Astrocyte (in vitro differentiated cells and primary cell): ENCODE measurements around the gene CABP2. TPM values are rescaled to one million over a fixed set of nuclear protein-coding genes. Genes with fewer than 3 reads are reported as not detected.

Experiments used
- DNase-seq: peaks from one replicate; pipeline ENCODE4 v3.0.0-alpha.2; 2010; ENCODE audit warnings: low read depth
- FAIRE-seq: peaks from 2 replicates; lab custom pipeline; 2011; peaks lifted over from hg19 to GRCh38; lab: Jason Lieb, UNC
- H2AFZ ChIP-seq: 2 replicates; pipeline ENCODE4 v1.6.0; 2012; ENCODE audit warnings: low read depth, low read length, inconsistent platforms
- H3K27ac ChIP-seq: 2 replicates; pipeline ENCODE4 v1.5.1; 2011; ENCODE audit warnings: low read depth, low read length, inconsistent platforms
- H3K27me3 ChIP-seq: 2 replicates; pipeline ENCODE4 v1.6.0; 2011; ENCODE audit warnings: low read length, inconsistent platforms; ENCODE audit not compliant: insufficient read depth
- H3K36me3 ChIP-seq: 2 replicates; pipeline ENCODE4 v1.5.1; 2011; ENCODE audit warnings: low read length, inconsistent platforms; ENCODE audit not compliant: insufficient read depth
- H3K4me1 ChIP-seq: 2 replicates; pipeline ENCODE4 v1.5.1; 2011; ENCODE audit warnings: low read length, inconsistent platforms; ENCODE audit not compliant: insufficient read depth
- H3K4me2 ChIP-seq: 2 replicates; pipeline ENCODE4 v1.6.0; 2012; ENCODE audit warnings: low read length, inconsistent platforms
- H3K4me3 ChIP-seq: 2 replicates; pipeline ENCODE4 v1.5.1; 2011; ENCODE audit warnings: low read depth, mild to moderate bottlenecking, low read length, inconsistent platforms; ENCODE audit not compliant: insufficient read depth
- H3K79me2 ChIP-seq: 2 replicates; pipeline ENCODE4 v1.6.0; 2012; ENCODE audit warnings: mild to moderate bottlenecking, low read length, inconsistent platforms; ENCODE audit not compliant: insufficient read depth
- H3K9ac ChIP-seq: 2 replicates; pipeline ENCODE4 v1.6.0; 2012; ENCODE audit warnings: mild to moderate bottlenecking, low read length, inconsistent platforms
- H3K9me3 ChIP-seq: 2 replicates; pipeline ENCODE4 v1.5.1; 2012; ENCODE audit warnings: low read depth, mild to moderate bottlenecking, low read length, inconsistent platforms; ENCODE audit not compliant: insufficient read depth
- H4K20me1 ChIP-seq: 2 replicates; pipeline ENCODE4 v1.6.0; 2012; ENCODE audit warnings: low read length, inconsistent platforms; ENCODE audit not compliant: insufficient read depth
- H3K27ac Mint-ChIP-seq: one replicate; pipeline ENCODE4 v1.8.0; 2021; ENCODE audit warnings: mild to moderate bottlenecking, mixed read lengths; ENCODE audit not compliant: unreplicated experiment
- H3K27me3 Mint-ChIP-seq: one replicate; pipeline ENCODE4 v1.8.0; 2021; ENCODE audit warnings: low read depth, mixed read lengths; ENCODE audit not compliant: unreplicated experiment
- H3K36me3 Mint-ChIP-seq: one replicate; pipeline ENCODE4 v1.8.0; 2021; ENCODE audit warnings: low read depth, mixed read lengths; ENCODE audit not compliant: unreplicated experiment
- H3K4me1 Mint-ChIP-seq: one replicate; pipeline ENCODE4 v1.8.0; 2021; ENCODE audit warnings: low read depth, mixed read lengths; ENCODE audit not compliant: unreplicated experiment
- H3K4me3 Mint-ChIP-seq: one replicate; pipeline ENCODE4 v1.8.0; 2021; ENCODE audit warnings: mild to moderate bottlenecking, moderate library complexity, mixed read lengths; ENCODE audit not compliant: unreplicated experiment
- H3K9me3 Mint-ChIP-seq: one replicate; pipeline ENCODE4 v1.8.0; 2021; ENCODE audit warnings: mild to moderate bottlenecking, mixed read lengths; ENCODE audit not compliant: unreplicated experiment
- CTCF ChIP-seq: IDR thresholded peaks from 2 replicates; pipeline ENCODE4 v1.5.1; 2011; ENCODE audit warnings: low read depth, mild to moderate bottlenecking, inconsistent platforms, low read length, moderate library complexity; ENCODE audit not compliant: insufficient read depth
- EZH2 ChIP-seq: IDR thresholded peaks from 2 replicates; pipeline ENCODE4 v1.6.1; 2012; ENCODE audit warnings: mild to moderate bottlenecking, low read length, inconsistent platforms; ENCODE audit not compliant: insufficient read depth
- total RNA-seq: library from RNA; stranded (reverse); gene quantifications from 2 replicates; pipeline ENCODE4 v1.2.1, GENCODE V29; 2021

CABP2 gene
- total RNA-seq, 1 donor from 2014 or later, result not detected

DNA sequence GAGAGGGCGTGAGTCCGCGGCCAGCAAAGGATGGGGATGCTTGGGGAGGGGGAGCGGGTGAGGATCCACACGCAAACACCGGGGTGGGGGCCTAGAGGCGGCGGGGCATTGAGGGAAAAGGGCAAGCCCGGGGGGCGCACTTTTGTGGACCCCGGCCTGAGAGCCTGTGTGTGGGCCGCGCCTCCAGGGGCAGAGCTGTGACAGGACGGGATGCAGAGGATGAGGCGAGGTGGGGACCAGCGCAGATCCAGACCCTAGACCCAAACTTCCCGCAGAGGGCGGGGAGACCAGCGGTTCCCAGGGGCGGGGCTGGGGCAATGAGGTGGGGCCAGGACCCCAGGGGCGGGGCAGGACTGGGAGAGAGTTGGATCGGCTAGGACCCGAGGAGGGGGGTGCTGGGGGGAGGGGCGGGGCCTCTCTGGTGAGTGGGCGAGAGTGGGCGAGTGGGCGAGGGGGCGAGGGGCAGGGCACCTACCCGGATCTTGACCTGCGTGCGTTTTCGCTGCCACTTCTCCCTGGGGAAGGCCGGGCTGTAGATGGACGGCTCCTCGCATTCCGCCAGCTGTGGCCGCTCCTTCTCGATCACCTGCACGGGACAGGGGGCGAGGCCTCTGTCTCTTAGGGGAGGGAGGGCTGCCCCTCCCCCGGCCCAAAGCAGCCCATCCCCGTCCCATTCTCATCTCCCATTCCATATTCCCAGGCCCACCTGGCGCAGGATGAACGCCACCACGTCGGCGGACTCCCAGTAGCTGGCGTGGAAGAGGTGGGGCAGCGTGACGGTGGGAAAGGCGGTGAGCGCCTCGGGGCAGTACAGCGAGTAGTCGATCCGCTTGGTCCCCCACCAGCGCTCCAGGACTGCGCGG, 28.6 kb downstream of the CABP2 start:
- H3K4me3 Mint-ChIP-seq, result no peak overlapping the region
- H3K27ac ChIP-seq, result no peak overlapping the region
- H3K4me1 ChIP-seq, result no peaks in the 10 kb centered on the region
- no peaks in the 10 kb centered on the region for H3K27me3 ChIP-seq
- H3K9me3 Mint-ChIP-seq, result no peaks in the 10 kb centered on the region
- peaks cover under 1% of the 10 kb centered on the region for H3K4me1 Mint-ChIP-seq
- H3K4me2 ChIP-seq, result no peak overlapping the region
- no peaks in the 10 kb centered on the region for H3K79me2 ChIP-seq
- FAIRE-seq, result no peak
- DNase-seq, result no peak
- no peaks in the 10 kb centered on the region for H3K9me3 ChIP-seq
- H3K36me3 ChIP-seq, result peaks cover 5% of the 10 kb centered on the region
- H3K4me3 ChIP-seq, result no peak overlapping the region
- H4K20me1 ChIP-seq, result peaks cover 11% of the 10 kb centered on the region
- H3K36me3 Mint-ChIP-seq, result peaks cover 5% of the 10 kb centered on the region
- no peaks in the 10 kb centered on the region for H3K27me3 Mint-ChIP-seq
- H3K27ac Mint-ChIP-seq, result no peak overlapping the region
- H3K9ac ChIP-seq, result no peak overlapping the region
- no peak overlapping the region for H2AFZ ChIP-seq
- TF ChIP-seq CTCF, result no peak
- no peak for TF ChIP-seq EZH2

DNA sequence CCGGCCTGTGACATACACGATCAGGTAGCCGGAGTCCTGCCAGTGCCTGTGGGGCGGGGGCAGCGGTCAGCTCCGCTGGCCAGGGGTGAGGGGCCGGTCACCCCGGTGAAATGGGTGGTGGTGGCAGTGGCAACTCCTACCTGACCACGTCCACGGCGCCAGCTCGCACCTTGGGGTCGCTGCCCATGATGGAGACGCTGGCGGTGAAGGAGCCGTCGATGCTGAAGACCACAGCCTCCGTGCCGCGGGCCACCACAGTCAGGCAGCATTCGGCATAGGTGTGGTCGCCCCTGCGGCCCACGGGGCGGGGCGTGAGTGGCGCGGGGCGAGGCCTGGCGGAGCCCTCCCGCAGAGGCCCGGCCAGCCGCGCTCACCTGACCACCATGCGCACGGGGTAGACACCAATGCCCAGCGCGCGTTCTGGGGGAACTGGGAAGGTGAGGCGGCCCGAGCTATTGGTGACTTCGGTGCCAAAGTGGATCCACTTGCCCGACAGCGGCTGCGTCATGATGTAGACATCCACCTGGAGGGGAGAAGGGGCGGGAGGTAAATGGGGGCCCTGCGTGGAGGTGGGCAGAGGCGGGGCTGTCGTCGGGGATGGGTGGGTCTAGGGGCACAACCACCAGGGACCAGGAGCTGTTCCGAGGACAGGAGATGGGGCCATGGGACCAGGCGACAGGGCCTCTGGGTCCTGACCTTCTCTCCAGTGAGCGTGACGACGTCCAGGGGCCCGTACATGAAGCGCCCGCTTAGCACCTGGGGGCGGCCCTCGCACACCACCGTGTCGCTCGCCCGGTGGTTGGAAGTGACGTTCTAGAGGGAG, 29.5 kb downstream of the CABP2 start:
- H3K4me2 ChIP-seq, result no peak overlapping the region
- H4K20me1 ChIP-seq, result peaks cover 13% of the 10 kb centered on the region
- peaks cover 5% of the 10 kb centered on the region for H3K36me3 ChIP-seq
- no peaks in the 10 kb centered on the region for H3K4me1 ChIP-seq
- DNase-seq, result no peak
- Mint-ChIP-seq H3K27ac (no peak overlapping the region), H3K4me1 (peaks cover 2% of the 10 kb centered on the region), H3K36me3 (peaks cover 5% of the 10 kb centered on the region), H3K27me3 (no peaks in the 10 kb centered on the region), H3K4me3 (no peak overlapping the region), H3K9me3 (no peaks in the 10 kb centered on the region)
- H3K9me3 ChIP-seq, result no peaks in the 10 kb centered on the region
- H3K27me3 ChIP-seq, result no peaks in the 10 kb centered on the region
- H3K9ac ChIP-seq, result no peak overlapping the region
- no peak overlapping the region for H3K4me3 ChIP-seq
- no peaks in the 10 kb centered on the region for H3K79me2 ChIP-seq
- H3K27ac ChIP-seq, result no peak overlapping the region
- no peak overlapping the region for H2AFZ ChIP-seq
- TF ChIP-seq EZH2 (no peak), CTCF (no peak)
- FAIRE-seq, result no peak
